HEK293 (cell line): ENCODE measurements around the gene MATN3.

ENCODE experiments used
- CTCF ChIA-PET: fragments of 350-600 bp; formaldehyde crosslinking; extraction: SDS; loops from one replicate; lab custom pipeline; 2021; ENCODE audit warnings: antibody characterized with exemption; lab: Yijun Ruan, JAX
- POLR2A ChIA-PET: fragments of 300-600 bp; formaldehyde crosslinking; extraction: SDS; loops from one replicate; lab custom pipeline; 2020; ENCODE audit warnings: antibody characterized with exemption, inconsistent platforms; lab: Yijun Ruan, JAX
- H3K27ac ChIP-seq: fragments of 200-500 bp; sonication (Bioruptor generic); 2 replicates; pipeline ENCODE4 v1.5.1; 2014; ENCODE audit warnings: low read depth, low read length, control low read depth, inconsistent platforms; ENCODE audit errors: extremely low read depth
- H3K36me3 ChIP-seq, 2 experiments: fragments of 200-500 bp in 1 of 2; sonication (Bioruptor generic) in 1 of 2; 1 replicate in 1 of 2; 2 replicates in 1 of 2; pipeline ENCODE4 v1.5.1; 2014 to 2017; ENCODE audit warnings: inconsistent platforms in 2 of 2, low read length in 2 of 2; ENCODE audit not compliant: control insufficient read depth in 2 of 2, insufficient read depth in 1 of 2
- H3K4me1 ChIP-seq: fragments of 200-500 bp; sonication (Bioruptor generic); 2 replicates; pipeline ENCODE4 v1.5.1; 2014; ENCODE audit warnings: mild to moderate bottlenecking, low read length, inconsistent platforms; ENCODE audit not compliant: control insufficient read depth, insufficient read depth
- H3K4me3 ChIP-seq: 2 replicates; pipeline ENCODE4 v1.5.1; 2011; ENCODE audit warnings: low read depth, mild to moderate bottlenecking, control low read depth, low read length, moderate library complexity
- H3K9me3 ChIP-seq: fragments of 200-500 bp; sonication (Bioruptor generic); 2 replicates; pipeline ENCODE4 v1.5.1; 2014; ENCODE audit warnings: low read depth, low read length, inconsistent platforms; ENCODE audit not compliant: control insufficient read depth, insufficient read depth
- PATZ1 ChIP-seq: fragments of 450-650 bp; formaldehyde crosslinking; IDR thresholded peaks from 2 replicates; pipeline ENCODE4 v1.5.1; 2016; ENCODE audit warnings: missing biosample characterization, missing genetic modification characterization
- PRDM10 ChIP-seq: fragments of 450-650 bp; formaldehyde crosslinking; IDR thresholded peaks from 2 replicates; pipeline ENCODE4 v1.5.1; 2016; ENCODE audit warnings: missing biosample characterization, missing genetic modification characterization
- ZBTB17 ChIP-seq: fragments of 450-650 bp; formaldehyde crosslinking; IDR thresholded peaks from 2 replicates; pipeline ENCODE4 v1.5.1; 2016; ENCODE audit warnings: missing biosample characterization, missing genetic modification characterization
- ZFHX2 ChIP-seq: fragments of 450-650 bp; formaldehyde crosslinking; conservative IDR thresholded peaks from 2 replicates; pipeline ENCODE4 v1.5.1; 2016; ENCODE audit warnings: missing biosample characterization, missing genetic modification characterization
- ZNF221 ChIP-seq: fragments of 450-650 bp; formaldehyde crosslinking; IDR thresholded peaks from 2 replicates; pipeline ENCODE4 v1.5.1; 2017; ENCODE audit warnings: missing biosample characterization, missing genetic modification characterization, borderline replicate concordance
- ZNF311 ChIP-seq: fragments of 450-650 bp; formaldehyde crosslinking; IDR thresholded peaks from 2 replicates; pipeline ENCODE4 v1.5.1; 2017; ENCODE audit warnings: missing biosample characterization, missing genetic modification characterization, borderline replicate concordance
- ZNF48 ChIP-seq: fragments of 450-650 bp; formaldehyde crosslinking; IDR thresholded peaks from 2 replicates; pipeline ENCODE4 v1.5.1; 2016; ENCODE audit warnings: missing biosample characterization, missing genetic modification characterization
- ZNF571 ChIP-seq: fragments of 450-650 bp; formaldehyde crosslinking; IDR thresholded peaks from 2 replicates; pipeline ENCODE4 v1.5.0; 2017; ENCODE audit warnings: missing biosample characterization, missing genetic modification characterization
- ZNF777 ChIP-seq: fragments of 450-650 bp; formaldehyde crosslinking; IDR thresholded peaks from 2 replicates; pipeline ENCODE4 v1.5.1; 2017; ENCODE audit warnings: missing biosample characterization, missing genetic modification characterization, borderline replicate concordance
- TF ChIP-seq, protein P1 (sequence below): fragments of 450-650 bp; formaldehyde crosslinking; IDR thresholded peaks from 2 replicates; pipeline ENCODE4 v1.5.1; 2016; ENCODE audit warnings: missing biosample characterization, missing genetic modification characterization, borderline replicate concordance
- TF ChIP-seq, protein P2 (sequence below): fragments of 450-650 bp; formaldehyde crosslinking; IDR thresholded peaks from 2 replicates; pipeline ENCODE4 v1.5.1; 2017; ENCODE audit warnings: missing biosample characterization, missing genetic modification characterization

The MATN3 gene

DNA sequence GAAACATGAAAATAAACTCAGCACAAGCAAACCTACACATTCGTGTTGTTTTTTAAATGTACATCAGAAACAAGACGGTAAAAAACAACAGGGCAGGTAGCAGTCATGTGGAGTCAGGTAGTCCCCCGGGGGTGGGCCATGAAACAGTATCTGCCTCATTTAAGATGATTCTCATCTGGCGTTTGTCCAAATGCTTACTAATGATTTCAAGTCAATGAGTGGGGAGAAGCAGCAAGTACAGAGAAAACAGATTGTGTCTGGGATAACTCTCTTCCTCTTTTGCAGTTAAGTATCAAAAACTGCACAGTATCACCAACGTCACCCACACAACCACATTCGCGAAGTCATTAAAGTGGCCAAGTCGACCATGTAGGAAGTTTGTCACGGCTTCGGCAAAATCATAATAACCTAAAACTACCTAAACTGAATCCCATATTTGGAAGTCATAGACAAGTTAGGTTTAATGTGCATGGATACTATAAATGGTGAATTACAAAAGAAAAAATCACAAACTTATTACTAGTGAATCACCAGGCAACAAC, 37.7 kb upstream of the MATN3 start (continued):
- TF ChIP-seq PATZ1 (tag by site-specific recombination) (peak; percentile 65; the same call in 1 of the 2 replicates), ZFHX2 (tag by site-specific recombination) (0 out of 2 replicates have a peak, but pooled peaks have one; percentile 22), ZNF571 (tag by site-specific recombination) (no peak)

DNA sequence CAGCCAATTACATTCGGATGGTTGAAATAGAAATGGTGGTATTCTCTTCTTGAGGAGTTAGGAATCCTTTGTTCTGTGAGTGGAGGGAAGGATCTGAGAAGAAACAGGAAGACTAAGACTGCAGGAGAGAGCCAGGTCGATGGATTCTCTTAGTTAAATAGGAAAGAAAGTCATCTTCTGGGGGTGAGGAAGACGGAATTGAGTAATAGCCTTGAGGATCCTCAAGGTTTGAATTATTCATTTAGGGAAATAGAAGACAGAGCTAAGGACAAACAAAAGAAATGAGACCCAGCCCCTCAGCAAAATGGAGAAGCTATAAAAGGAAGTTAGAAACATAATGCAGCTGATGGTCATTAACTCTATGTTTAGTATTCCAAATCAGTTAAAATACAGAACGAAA, 37.2 kb upstream of the MATN3 start:
- peak overlapping the region; percentile 83 for H3K27ac ChIP-seq
- CTCF ChIA-PET: interaction anchor here (0.6 to 3.2 kb wide), 3 partner anchors 34 to 87 kb away, joined by 3 to 14 read pairs (median 3); no protein-coding TSS in a partner anchor

GRCh38 chr2:20048488-20049448, 36.3 kb upstream of the MATN3 start:
- no peaks in the 10 kb centered on the region; a peak in 1 of 3 replicates for H3K36me3 ChIP-seq
- H3K4me1 ChIP-seq: peaks cover 18% of the 10 kb centered on the region
- peak overlapping the region; percentile 81; the same call in 1 of the 2 replicates for H3K4me3 ChIP-seq
- TF ChIP-seq, protein P1, sequence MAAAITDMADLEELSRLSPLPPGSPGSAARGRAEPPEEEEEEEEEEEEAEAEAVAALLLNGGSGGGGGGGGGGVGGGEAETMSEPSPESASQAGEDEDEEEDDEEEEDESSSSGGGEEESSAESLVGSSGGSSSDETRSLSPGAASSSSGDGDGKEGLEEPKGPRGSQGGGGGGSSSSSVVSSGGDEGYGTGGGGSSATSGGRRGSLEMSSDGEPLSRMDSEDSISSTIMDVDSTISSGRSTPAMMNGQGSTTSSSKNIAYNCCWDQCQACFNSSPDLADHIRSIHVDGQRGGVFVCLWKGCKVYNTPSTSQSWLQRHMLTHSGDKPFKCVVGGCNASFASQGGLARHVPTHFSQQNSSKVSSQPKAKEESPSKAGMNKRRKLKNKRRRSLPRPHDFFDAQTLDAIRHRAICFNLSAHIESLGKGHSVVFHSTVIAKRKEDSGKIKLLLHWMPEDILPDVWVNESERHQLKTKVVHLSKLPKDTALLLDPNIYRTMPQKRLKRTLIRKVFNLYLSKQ: no peak
- TF ChIP-seq PRDM10: peak; percentile 45; the same call in 1 of the 2 replicates
- TF ChIP-seq, protein P2, sequence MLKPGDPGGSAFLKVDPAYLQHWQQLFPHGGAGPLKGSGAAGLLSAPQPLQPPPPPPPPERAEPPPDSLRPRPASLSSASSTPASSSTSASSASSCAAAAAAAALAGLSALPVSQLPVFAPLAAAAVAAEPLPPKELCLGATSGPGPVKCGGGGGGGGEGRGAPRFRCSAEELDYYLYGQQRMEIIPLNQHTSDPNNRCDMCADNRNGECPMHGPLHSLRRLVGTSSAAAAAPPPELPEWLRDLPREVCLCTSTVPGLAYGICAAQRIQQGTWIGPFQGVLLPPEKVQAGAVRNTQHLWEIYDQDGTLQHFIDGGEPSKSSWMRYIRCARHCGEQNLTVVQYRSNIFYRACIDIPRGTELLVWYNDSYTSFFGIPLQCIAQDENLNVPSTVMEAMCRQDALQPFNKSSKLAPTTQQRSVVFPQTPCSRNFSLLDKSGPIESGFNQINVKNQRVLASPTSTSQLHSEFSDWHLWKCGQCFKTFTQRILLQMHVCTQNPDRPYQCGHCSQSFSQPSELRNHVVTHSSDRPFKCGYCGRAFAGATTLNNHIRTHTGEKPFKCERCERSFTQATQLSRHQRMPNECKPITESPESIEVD (tag by site-specific recombination): peak; percentile 45; the same call in 1 of the 2 replicates
- TF ChIP-seq, all 188 proteins: peak for 2
- Histone ChIP-seq H3K27ac (peak overlapping the region; percentile 83; the same call in 1 of the 2 replicates), H3K9me3 (no peaks in the 10 kb centered on the region)
- ChIA-PET CTCF (interaction anchor here (0.5 to 1.0 kb wide), 3 partner anchors 13 to 45 kb away, joined by 3 to 4 read pairs (median 4); no protein-coding TSS in a partner anchor), POLR2A (no interaction called here)

More for the DNA sequence above, 37.2 kb upstream of the MATN3 start:
- Histone ChIP-seq H3K4me1 (peaks cover 13% of the 10 kb centered on the region), H3K36me3 (no peaks in the 10 kb centered on the region; a peak in 1 of 3 replicates)
- POLR2A ChIA-PET: no interaction called here
- TF ChIP-seq ZNF48 (tag by site-specific recombination) (no peak), ZNF311 (tag by site-specific recombination) (no peak), ZNF777 (no peak), ZBTB17 (tag by site-specific recombination) (0 out of 2 replicates have a peak, but pooled peaks have one; percentile 11), ZNF221 (tag by site-specific recombination) (no peak)
- TF ChIP-seq, all 188 proteins: peak for 1
- H3K9me3 ChIP-seq: no peaks in the 10 kb centered on the region
- H3K4me3 ChIP-seq: peak overlapping the region; percentile 81
